Measurements from ENCODE around the gene RCSD1. TPM values are rescaled to one million over a fixed set of nuclear protein-coding genes. Genes with fewer than 3 reads are reported as not detected.

RCSD1 gene
- total and polyA plus RNA-seq, 10 of the 15 experiments (the other 5 are each of a cell fraction or from before 2014, with no cell fraction given) = 11.4 to 78.3 (median 71.6) TPM

DNA sequence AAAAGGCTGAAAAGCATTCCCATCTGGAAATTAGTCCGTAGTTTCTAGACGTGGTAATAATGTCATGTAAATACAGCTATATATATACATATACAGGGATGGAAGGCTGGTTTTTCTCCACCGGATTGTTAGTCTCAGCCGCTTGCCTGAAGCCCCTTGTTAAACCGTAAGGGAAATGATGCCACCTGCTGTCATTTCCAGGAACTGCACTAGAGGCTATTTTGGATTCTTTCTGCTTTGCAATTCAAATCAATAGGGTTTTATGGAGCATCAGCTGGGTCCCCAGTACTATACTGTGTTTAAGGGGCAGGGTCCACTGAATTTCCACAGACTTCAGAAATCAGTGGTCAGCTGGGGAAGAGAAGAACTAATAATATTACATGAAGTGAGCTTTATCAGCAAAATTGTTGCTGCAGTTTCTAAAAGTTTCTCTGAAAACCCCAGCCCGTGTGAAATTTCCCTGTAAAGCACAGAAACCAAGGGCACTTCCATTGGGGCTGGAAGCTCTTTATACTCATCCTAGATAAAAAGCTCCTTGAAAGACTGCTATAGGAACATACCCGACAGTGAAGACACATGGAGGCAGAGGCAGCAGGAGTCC, 58.0 kb downstream of the RCSD1 start (continued):
- TF ChIP-seq ZBED1 (IDR thresholded peaks at IDR 0.05; ENCODE audit: borderline replicate concordance) (no peak), LARP7 (IDR thresholded peaks at IDR 0.05) (no peak), NFIC (IDR thresholded peaks at IDR 0.05; ENCODE audit: low read depth, low read length) (no peak), RBBP5 (conservative IDR thresholded peaks at IDR 0.05) (no peak), WRNIP1 (IDR thresholded peaks at IDR 0.05; ENCODE audit: borderline replicate concordance, low read depth, low read length) (no peak), POU2F2 (IDR thresholded peaks at IDR 0.05; ENCODE audit: borderline replicate concordance, low read depth, low read length) (peak; percentile 58; the same call in 1 of the 3 replicates), ZNF687 (IDR thresholded peaks at IDR 0.05) (no peak), POLR2AphosphoS2 (IDR thresholded peaks at IDR 0.05; ENCODE audit: low read depth, low read length) (no peak), BCL11A (IDR thresholded peaks at IDR 0.05; ENCODE audit: low read depth, low read length) (no peak), KDM1A (IDR thresholded peaks at IDR 0.05; ENCODE audit: borderline replicate concordance) (no peak)
- TF ChIP-seq, protein P1, sequence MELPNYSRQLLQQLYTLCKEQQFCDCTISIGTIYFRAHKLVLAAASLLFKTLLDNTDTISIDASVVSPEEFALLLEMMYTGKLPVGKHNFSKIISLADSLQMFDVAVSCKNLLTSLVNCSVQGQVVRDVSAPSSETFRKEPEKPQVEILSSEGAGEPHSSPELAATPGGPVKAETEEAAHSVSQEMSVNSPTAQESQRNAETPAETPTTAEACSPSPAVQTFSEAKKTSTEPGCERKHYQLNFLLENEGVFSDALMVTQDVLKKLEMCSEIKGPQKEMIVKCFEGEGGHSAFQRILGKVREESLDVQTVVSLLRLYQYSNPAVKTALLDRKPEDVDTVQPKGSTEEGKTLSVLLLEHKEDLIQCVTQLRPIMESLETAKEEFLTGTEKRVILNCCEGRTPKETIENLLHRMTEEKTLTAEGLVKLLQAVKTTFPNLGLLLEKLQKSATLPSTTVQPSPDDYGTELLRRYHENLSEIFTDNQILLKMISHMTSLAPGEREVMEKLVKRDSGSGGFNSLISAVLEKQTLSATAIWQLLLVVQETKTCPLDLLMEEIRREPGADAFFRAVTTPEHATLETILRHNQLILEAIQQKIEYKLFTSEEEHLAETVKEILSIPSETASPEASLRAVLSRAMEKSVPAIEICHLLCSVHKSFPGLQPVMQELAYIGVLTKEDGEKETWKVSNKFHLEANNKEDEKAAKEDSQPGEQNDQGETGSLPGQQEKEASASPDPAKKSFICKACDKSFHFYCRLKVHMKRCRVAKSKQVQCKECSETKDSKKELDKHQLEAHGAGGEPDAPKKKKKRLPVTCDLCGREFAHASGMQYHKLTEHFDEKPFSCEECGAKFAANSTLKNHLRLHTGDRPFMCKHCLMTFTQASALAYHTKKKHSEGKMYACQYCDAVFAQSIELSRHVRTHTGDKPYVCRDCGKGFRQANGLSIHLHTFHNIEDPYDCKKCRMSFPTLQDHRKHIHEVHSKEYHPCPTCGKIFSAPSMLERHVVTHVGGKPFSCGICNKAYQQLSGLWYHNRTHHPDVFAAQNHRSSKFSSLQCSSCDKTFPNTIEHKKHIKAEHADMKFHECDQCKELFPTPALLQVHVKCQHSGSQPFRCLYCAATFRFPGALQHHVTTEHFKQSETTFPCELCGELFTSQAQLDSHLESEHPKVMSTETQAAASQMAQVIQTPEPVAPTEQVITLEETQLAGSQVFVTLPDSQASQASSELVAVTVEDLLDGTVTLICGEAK (IDR thresholded peaks at IDR 0.05; ENCODE audit: borderline replicate concordance) = no peak

Measured in GM12878 (cell line).